Stomach (tissue), 9 donors: Measurements from ENCODE around the gene GSC. TPM values are rescaled to one million over a fixed set of nuclear protein-coding genes. Genes with fewer than 3 reads are reported as not detected.

Experiments
- DNase-seq, 2 donors: peaks; one replicate each; pipeline versions ENCODE4 v3.0.0 to v3.0.0-alpha.2; 2013 to 2019
- H3K27ac ChIP-seq, 5 donors: fragments of 200-600 bp in 4 of 5; sonication (generic) in 4 of 5; one replicate each; pipeline ENCODE4 v1.5.1; 2013 to 2019; ENCODE audit warnings: mild to moderate bottlenecking in 1 of 5, moderate library complexity in 1 of 5
- H3K27me3 ChIP-seq, 3 donors: fragments of 200-600 bp; sonication (generic); one replicate each; pipeline ENCODE4 v1.5.1; 2017 to 2019; ENCODE audit warnings: mixed run types in 1 of 3
- H3K36me3 ChIP-seq, 4 donors: fragments of 200-600 bp; sonication (generic); 1 replicate in 3 of 4; 2 replicates in 1 of 4; pipeline ENCODE4 v1.5.1; 2016 to 2019
- H3K4me1 ChIP-seq, 4 donors: fragments of 200-600 bp; sonication (generic); one replicate each; pipeline ENCODE4 v1.5.1; 2016 to 2019
- H3K4me3 ChIP-seq, 4 donors: fragments of 200-600 bp; sonication (generic) in 3 of 4; one replicate each; pipeline ENCODE4 v1.5.1; 2016 to 2019; ENCODE audit warnings: mild to moderate bottlenecking in 1 of 4
- H3K9me3 ChIP-seq, 4 donors: fragments of 200-600 bp; sonication (generic); one replicate each; pipeline ENCODE4 v1.5.1; 2016 to 2019
- CTCF ChIP-seq, 7 experiments: fragments of 450-650 bp in 4 of 7; fragments of 200-600 bp in 3 of 7; sonication (generic) in 3 of 7; IDR thresholded peaks; one replicate each; pipeline ENCODE4 v1.5.1; 2016 to 2019; ENCODE audit warnings: antibody characterized with exemption in 7 of 7, control low read depth in 2 of 7, mild to moderate bottlenecking in 1 of 7
- EP300 ChIP-seq: sonication (generic); formaldehyde crosslinking; IDR thresholded peaks from one replicate; pipeline ENCODE4 v1.6.1; 2017; ENCODE audit warnings: antibody characterized with exemption
- POLR2A ChIP-seq, 4 donors: fragments of 450-650 bp; IDR thresholded peaks; one replicate each; pipeline ENCODE4 v1.6.1; 2016; ENCODE audit warnings: antibody characterized with exemption in 4 of 4, control low read depth in 2 of 4, mild to moderate bottlenecking in 1 of 4, moderate library complexity in 1 of 4
- POLR2AphosphoS5 ChIP-seq, 3 donors: sonication (generic); formaldehyde crosslinking; IDR thresholded peaks; one replicate each; pipeline ENCODE4 v1.6.1; 2016; ENCODE audit warnings: antibody characterized with exemption in 3 of 3
- WGBS, 5 donors: extraction: QIAGEN DNeasy Blood & Tissue Kit in 3 of 5; methylation state at CpG; one replicate each; pipeline versions ENCODE4 v1.1.5 to v1.1.7; 2013 to 2018; 5-methylcytosine and 5-hydroxymethylcytosine counted together
- intact Hi-C: fragments of 100-400 bp; cut with DNase I; formaldehyde crosslinking; loops from one replicate; pipeline ENCODE4 v1.15.1; 2023; ENCODE audit warnings: low total_unique reads
- polyA plus RNA-seq, 3 donors: library from polyadenylated mRNA; stranded (reverse); fragments of 200-250 nt; gene quantifications; one replicate each; pipeline ENCODE4 v1.2.3, GENCODE V29; 2013
- total RNA-seq, 5 donors: library from RNA; depleted of rRNA; stranded (reverse); fragments of >200 nt; gene quantifications; one replicate each; pipeline versions ENCODE4 v1.1.0 to v1.2.3, GENCODE V29; 2014 to 2016
- donor health status: healthy with polysubstance abuse.
- donor health status: Bipolar disorder and iron deficiency.
- donor health status: healthy.

GSC gene
- total and polyA plus RNA-seq, 8 donors: 0.25 TPM; not detected in 7

DNA sequence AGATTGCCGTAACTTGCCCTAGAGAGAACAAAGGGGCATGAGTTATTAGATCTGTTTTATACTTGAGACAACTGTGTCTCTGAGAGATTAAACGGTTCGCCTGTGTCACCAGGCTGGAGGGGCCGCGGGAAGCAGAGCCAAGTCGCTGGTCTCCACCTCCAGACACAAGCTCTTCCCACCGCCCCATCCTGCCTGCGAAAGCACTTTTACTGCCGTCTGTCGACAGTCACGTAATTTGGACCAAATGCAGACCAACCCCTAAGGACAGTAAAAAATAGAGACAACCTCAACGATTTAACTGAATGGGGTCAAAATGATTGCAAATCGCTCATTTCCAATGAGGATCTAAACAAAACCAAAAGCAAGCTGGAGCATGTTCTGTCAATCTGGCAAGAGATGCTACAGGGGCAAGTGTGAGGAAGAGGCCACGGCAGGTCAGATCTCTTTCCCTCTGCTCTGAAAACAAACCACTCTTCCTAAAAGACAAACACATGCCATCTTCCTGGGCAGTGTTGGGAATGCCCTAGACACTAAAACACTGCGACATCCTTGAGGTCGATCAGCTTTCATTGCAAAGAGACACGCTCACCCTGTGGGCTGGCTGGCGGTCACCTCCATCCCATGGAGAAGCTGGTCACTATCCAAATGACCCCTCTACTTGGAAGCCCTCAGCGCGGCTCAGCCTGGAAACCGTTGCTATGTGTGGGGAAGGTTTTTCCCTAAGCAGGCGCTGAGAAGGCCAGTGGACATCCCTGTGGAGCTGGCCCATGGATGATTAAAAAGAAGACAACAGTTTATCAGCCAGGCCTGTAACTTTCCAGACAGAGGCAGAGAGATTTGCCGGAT, 17.1 kb downstream of the GSC start:
- Histone ChIP-seq H3K27ac (no peak overlapping the region), H3K27me3 (peaks cover 0 to 22% (median 0%) of the 10 kb centered on the region in 3 donors), H3K36me3 (no peaks in the 10 kb centered on the region), H3K9me3 (no peaks in the 10 kb centered on the region), H3K4me3 (no peak overlapping the region), H3K4me1 (no peaks in the 10 kb centered on the region)
- 74 to 82% (median 81%) methylated on average over 21 to 23 of the region's 23 CpGs for WGBS, 5 donors
- TF ChIP-seq CTCF (IDR thresholded peaks at IDR 0.05): no peak
- no peak for TF ChIP-seq POLR2AphosphoS5 (IDR thresholded peaks at IDR 0.05)
- TF ChIP-seq EP300: no peak
- TF ChIP-seq POLR2A (IDR thresholded peaks at IDR 0.05): no peak
- intact Hi-C loops: no loop called here
- peak in 1 of 2 donors; percentile 51 for DNase-seq

DNA sequence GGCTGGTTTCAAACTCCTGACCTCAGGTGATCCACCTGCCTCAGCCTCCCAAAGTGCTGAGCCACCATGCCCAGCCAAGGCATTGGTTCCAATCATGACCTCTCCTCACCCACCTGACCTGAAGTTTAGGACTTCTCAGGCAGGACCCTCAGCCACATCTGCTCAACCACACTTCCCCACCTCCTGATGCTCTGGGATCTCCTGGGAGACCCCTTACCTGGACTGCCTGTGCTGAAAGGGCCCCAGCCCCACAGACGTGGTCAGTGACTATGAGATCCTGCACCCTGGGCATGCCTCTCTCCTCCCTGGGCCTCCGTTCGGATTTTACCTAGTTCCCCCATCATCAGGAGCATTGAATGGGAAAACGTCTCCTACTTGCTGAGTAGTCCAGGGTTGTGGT, 18.0 kb downstream of the GSC start:
- 52 to 75% (median 60%) methylated on average over 4 of the region's 4 CpGs for WGBS, 5 donors
- no peaks in the 10 kb centered on the region for H3K4me1 ChIP-seq

GRCh38 chr14:94751321-94751720, 18.6 kb downstream of the GSC start:
- Histone ChIP-seq H3K27ac (no peak overlapping the region), H3K27me3 (peaks cover 0 to 15% (median 0%) of the 10 kb centered on the region in 3 donors), H3K9me3 (no peaks in the 10 kb centered on the region), H3K4me1 (no peaks in the 10 kb centered on the region), H3K4me3 (no peak overlapping the region), H3K36me3 (no peaks in the 10 kb centered on the region)
- intact Hi-C loops: no loop called here
- TF ChIP-seq POLR2A (IDR thresholded peaks at IDR 0.05) (no peak), CTCF (IDR thresholded peaks at IDR 0.05) (no peak), EP300 (no peak), POLR2AphosphoS5 (IDR thresholded peaks at IDR 0.05) (no peak)
- WGBS, 5 donors: 68 to 85% (median 78%) methylated on average over 10 to 11 of the region's 11 CpGs
- DNase-seq: no peak

More for the DNA sequence above, 18.0 kb downstream of the GSC start:
- TF ChIP-seq CTCF (IDR thresholded peaks at IDR 0.05): no peak
- no peak for TF ChIP-seq POLR2A (IDR thresholded peaks at IDR 0.05)
- TF ChIP-seq EP300: no peak
- TF ChIP-seq POLR2AphosphoS5 (IDR thresholded peaks at IDR 0.05): no peak
- Histone ChIP-seq H3K36me3 (no peaks in the 10 kb centered on the region), H3K27ac (no peak overlapping the region), H3K9me3 (no peaks in the 10 kb centered on the region), H3K4me3 (no peak overlapping the region), H3K27me3 (peaks cover 0 to 16% (median 0%) of the 10 kb centered on the region in 3 donors)
- intact Hi-C loops: no loop called here
- DNase-seq: no peak

GRCh38 chr14:94750371-94750770, 19.5 kb downstream of the GSC start:
- WGBS, 5 donors: 63 to 82% (median 75%) methylated on average over 2 of the region's 2 CpGs
- H3K4me3 ChIP-seq: no peak overlapping the region
- intact Hi-C loops: no loop called here
- no peaks in the 10 kb centered on the region for H3K36me3 ChIP-seq
- H3K4me1 ChIP-seq: no peaks in the 10 kb centered on the region
- peaks cover 0 to 15% (median 0%) of the 10 kb centered on the region in 3 donors for H3K27me3 ChIP-seq
- DNase-seq: no peak
- no peaks in the 10 kb centered on the region for H3K9me3 ChIP-seq
- H3K27ac ChIP-seq: no peak overlapping the region
- TF ChIP-seq POLR2A (IDR thresholded peaks at IDR 0.05): no peak
- TF ChIP-seq POLR2AphosphoS5 (IDR thresholded peaks at IDR 0.05): no peak
- no peak for TF ChIP-seq EP300
